ENCODE data around the gene SLC35B1.

- TF ChIP-seq CTCF (IDR thresholded peaks at IDR 0.05; ENCODE audit: extremely low read depth in 1 of 2, insufficient read depth in 1 of 2, low read depth in 1 of 2, low read length in 2 of 2): no peak
- no peak for TF ChIP-seq JUN (IDR thresholded peaks at IDR 0.05; ENCODE audit: borderline replicate concordance, insufficient read depth, insufficient read length, low read depth)
- no peak for TF ChIP-seq POLR2A (IDR thresholded peaks at IDR 0.05; ENCODE audit: low read depth, low read length)
- no peak for TF ChIP-seq EZH2 (IDR thresholded peaks at IDR 0.05; ENCODE audit: borderline replicate concordance, low read depth, low read length, severe bottlenecking)
Measured at GRCh38 chr17:49708515-49709183, 885 bp upstream of the SLC35B1 start.

Data from endothelial cell of umbilical vein (primary cell).